CD1c-positive myeloid dendritic cell (primary cell): ENCODE measurements around the gene C1QTNF9B.
"Not testable (repeated sequence)": the region's sequence is repeated elsewhere in the genome, so short reads cannot be mapped to it uniquely, and the experiment has no call there.

ENCODE experiments used
- DNase-seq: peaks from one replicate; pipeline ENCODE4 v3.0.0-alpha.2; 2016; ENCODE audit errors: extremely low spot score

Gene C1QTNF9B

DNA sequence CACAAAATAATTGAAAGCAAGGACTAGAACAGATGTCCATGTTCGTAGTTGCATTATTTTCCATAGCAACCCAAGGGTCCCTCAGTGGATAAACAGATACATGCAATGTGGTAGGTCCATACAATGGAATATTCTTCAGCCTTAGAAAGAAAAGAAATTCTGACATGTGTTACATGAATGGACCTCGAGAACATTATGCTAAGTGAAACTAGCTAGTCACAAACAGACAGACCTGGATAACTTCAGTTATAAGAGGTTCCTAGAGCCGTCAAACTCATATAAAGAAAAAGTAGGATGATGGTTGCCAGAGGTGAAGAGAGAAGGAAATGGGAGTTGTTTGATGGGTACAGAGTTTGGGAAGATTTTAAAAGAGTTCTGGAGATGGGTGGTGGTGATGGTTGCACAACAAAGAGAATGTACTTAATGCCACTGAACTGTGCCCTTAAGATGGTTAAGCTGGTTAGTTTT lies at the start of gene C1QTNF9B:
C1QTNF9B (minus strand) TSS at position 51 of the 468 bp plus-strand sequence.
- not testable (repeated sequence) for DNase-seq

DNA sequence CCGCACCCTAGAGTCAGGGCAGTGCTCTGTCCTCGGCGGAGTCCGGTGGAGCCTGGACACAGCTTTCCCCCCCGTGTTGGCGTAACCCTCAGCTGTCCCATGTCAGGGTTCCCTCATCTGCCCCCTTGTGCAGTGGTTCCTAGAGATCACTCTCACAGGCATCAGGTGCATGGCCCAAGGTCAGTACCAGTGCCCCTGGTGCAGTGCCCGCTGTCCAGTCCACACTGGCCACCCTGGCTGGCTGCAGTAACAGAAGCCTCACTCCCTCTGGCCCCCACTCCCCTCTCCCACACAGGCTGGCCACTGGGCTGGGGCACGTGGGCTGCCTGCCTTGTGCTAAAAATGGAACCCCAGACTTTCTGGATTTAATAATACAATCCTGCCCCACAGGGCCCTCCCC lies 49.6 kb upstream of the C1QTNF9B start:
- DNase-seq = no peak

GRCh38 chr13:23946067-23946466 lies 48.8 kb upstream of the C1QTNF9B start:
- no peak for DNase-seq

DNA sequence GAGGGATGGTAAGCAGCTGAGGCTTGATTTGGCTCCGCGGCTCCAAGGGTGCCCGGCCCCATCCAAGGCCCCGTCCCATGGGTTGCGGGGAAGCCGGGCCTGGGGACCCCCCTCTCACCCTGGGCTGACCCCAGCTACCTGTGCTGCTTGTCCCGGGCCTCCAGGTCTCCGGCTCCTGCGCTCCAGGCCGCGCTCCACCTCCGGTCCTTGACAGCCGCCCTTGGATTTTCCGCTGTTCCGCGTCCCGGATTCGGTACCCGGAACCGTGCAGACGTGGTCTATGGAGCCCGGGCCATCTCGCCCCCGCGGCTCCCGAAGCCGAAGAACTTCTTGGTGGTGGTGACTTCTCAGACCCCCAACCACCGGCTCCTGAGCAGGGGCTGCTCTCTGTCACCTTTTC lies 48.3 kb upstream of the C1QTNF9B start:
- DNase-seq = no peak

GRCh38 chr13:23941211-23941610 lies 43.9 kb upstream of the C1QTNF9B start:
- no peak for DNase-seq

GRCh38 chr13:23939666-23940065 lies 42.4 kb upstream of the C1QTNF9B start:
- not testable (repeated sequence) for DNase-seq

GRCh38 chr13:23934520-23934919 lies 37.2 kb upstream of the C1QTNF9B start:
- no peak for DNase-seq

GRCh38 chr13:23928985-23929384 lies 31.7 kb upstream of the C1QTNF9B start:
- no peak for DNase-seq

- no peak for DNase-seq
Observed at GRCh38 chr13:23923031-23923430, 25.7 kb upstream of the C1QTNF9B start.

- DNase-seq = peak; percentile 18
Observed at GRCh38 chr13:23922005-23922932, 25.0 kb upstream of the C1QTNF9B start.

GRCh38 chr13:23921451-23921888 lies 24.2 kb upstream of the C1QTNF9B start:
- DNase-seq = peak; percentile 61

- no peak for DNase-seq
Observed at GRCh38 chr13:23919006-23919405, 21.7 kb upstream of the C1QTNF9B start.

DNA sequence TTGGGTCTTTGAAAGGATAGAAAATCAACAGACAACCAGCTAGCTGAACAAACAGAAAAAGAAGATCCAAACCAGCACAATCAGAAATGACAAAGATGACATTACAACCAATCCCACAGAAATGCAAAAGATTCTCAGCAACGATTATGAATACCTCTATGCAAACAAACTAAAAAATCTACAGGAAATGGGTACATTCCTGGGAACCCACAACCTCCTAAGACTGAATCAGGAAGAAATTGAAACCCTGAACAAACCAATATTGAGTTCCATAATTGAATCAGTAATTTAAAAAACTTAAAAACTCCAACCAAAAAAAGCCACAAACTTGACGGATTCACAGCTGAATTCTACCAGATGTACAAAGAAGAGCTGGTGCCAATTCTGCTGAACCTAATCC lies 20.9 kb upstream of the C1QTNF9B start:
- DNase-seq = no peak

DNA sequence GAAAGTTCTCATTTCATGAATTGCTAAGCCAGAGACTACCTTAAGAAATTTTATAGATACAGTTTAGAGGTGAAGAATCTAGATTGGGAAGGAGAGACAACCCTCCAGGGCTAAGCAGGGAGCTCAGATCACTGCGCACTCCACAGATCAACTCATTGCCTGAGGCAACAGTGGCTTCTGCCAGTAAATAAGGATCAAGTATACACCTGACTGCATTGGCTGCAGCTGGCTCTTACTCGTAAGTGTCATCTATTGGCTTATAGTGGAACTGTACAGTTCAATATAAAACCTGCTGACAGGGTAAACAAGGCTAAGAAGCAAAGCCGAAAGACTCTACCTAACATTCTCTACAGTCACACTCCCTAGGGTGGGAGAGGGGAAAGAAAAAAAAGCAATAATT lies 18.0 kb upstream of the C1QTNF9B start:
- DNase-seq = no peak

GRCh38 chr13:23912469-23912868 lies 15.2 kb upstream of the C1QTNF9B start:
- no peak for DNase-seq

GRCh38 chr13:23909606-23910005 lies 12.3 kb upstream of the C1QTNF9B start:
- DNase-seq = no peak

GRCh38 chr13:23905766-23906165 lies 8.5 kb upstream of the C1QTNF9B start:
- no peak for DNase-seq

GRCh38 chr13:23903906-23904280 lies 6.6 kb upstream of the C1QTNF9B start:
- DNase-seq = no peak

DNA sequence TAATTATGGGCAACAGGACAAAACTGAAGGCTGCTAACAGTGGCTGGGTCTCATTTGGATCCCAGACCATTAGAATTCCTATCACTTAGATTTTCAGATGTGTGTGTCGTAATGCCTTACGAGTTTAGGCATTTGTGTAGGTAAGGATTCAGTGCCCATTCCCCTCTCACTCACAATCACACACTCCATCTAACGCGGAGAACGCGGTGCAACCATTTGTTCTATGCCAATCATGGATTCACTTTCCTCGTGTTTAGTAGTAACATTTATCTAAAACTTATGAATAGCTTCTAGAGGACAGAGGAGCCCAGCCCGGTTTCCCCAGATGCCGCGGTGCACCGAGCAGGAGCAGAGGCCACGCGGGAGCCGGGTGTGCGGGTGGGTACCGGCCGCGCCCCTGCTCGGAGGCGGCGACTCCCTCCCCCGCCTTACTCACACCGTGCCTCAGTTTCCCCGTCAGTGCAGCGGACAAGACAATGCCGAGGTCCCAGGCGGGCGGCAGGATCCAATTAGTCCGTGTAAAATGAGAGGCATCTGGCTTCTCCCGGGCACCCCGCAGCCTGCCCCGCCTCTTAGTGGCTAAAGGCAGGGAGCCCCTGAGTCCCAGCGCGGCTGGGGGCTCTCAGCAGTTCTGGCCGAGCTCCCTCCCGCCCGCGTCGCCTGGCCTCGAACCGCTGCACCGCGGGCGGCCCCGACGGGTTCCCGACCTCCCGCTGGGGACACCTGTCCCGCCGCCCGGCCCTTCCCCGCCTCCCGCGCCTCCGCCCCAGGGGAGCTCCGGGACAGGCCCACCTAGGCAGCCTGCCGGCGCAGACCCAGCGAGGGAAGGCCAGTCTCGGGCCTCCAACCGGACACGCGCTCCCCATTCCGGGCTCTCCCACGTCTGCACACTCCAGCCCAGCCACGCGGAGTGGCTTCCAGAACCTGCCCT lies 5.9 kb upstream of the C1QTNF9B start:
- DNase-seq = no peak

DNA sequence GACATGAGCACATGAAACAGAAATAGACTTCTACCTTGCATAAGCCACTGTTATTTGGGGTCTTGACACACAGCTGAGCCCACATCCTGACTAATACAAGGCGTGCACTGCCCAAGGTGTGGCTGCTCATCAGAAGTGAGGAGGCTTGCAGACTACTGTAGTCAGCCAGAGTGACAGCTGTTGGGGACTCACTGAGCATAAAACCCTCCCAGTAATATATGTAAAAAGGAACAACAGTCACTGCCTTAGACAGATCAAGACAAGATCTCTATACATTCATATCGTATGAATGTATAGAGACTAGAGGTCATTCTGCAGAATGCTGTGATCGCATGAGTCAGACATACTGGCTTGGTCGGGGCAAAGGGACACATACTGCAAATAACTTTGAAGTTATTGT lies 4.1 kb upstream of the C1QTNF9B start:
- DNase-seq = no peak

- peak; percentile 51 for DNase-seq
Observed at GRCh38 chr13:23899555-23899954, 2.3 kb upstream of the C1QTNF9B start.

GRCh38 chr13:23898101-23898500 lies 799 bp upstream of the C1QTNF9B start:
- DNase-seq = no peak
